ENCODE measurements around the gene C2orf66.

The C2orf66 gene

GRCh38 chr2:196759378-196759706 lies 49.8 kb downstream of the C2orf66 start:
- DNase-seq (ENCODE audit: low spot score): no peak

GRCh38 chr2:196758474-196759377 lies 50.4 kb downstream of the C2orf66 start:
- peak; percentile 31 for DNase-seq (ENCODE audit: low spot score)

All from COLO829 (cell line).